GM21390 (cell line): ENCODE results near the gene ZBTB20.

Experiments used
- ATAC-seq: cut with Tn5 transposase; IDR thresholded peaks from one replicate; pipeline ENCODE4 v1.9.1; 2021; ENCODE audit not compliant: unreplicated experiment

The ZBTB20 gene

DNA sequence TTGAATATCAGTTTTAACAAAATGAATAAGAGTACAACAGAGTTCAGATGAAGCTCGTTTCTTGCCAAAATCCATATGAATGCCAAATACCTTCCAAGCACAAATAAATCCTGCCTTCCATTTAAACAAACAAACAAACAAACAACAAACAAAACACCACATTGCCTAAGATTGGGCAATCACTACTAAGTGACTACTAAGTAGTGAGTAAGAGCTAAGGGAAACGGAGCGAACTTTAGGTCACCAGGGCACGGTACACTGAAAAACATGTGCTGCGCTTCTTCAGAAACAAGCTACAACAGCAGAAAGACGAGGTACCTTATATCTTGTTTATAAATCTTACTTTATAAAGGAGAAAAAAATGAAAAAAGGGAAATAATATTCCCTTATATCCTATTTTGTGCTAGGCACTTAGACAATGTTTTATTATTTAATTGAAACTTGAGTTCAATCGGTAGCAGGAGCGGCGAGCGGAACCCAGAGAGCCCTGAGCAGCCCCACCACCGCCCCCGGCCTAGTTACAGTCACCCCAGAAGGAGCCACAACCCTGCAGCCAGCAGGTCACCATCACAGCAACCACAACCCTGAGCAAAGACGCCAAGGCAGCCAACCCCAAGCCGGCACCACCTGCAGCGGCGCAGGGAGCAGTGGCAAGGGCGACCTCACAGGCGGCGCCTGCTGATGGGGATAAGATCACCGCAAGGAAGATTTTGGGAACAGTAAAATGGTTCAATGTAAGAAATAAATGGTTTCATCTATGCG lies 216.9 kb downstream of the ZBTB20 start:
- no peak for ATAC-seq

DNA sequence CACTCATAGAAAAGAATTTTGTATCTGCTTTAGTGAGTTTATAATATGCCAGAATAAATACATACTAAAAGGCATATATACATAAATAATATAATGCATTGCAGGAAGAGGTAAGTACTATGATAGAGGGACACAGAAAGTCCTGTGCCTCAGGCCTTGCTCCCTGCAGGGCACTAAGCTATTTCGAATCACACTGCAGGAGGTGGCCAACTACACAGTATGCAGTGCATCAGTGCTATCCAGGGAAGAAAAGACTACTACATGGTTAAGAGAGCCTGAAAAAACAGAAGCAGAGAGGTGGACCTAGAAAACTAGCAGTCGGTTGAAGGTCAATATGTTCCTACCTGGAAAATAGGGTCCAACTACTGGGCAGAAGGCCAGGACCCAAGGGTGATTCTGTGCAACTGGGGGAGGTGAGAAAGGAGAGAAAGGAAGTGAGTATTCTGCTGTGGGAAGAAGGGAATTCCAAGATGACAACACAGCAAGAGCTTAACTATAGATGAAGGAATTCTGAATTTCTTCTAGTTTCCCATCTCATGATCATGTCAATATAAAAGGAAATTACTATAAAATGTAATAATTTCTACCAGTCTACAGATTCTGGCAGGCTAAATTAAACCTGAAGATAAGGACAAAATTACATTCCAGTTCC lies 218.0 kb downstream of the ZBTB20 start:
- ATAC-seq: no peak

DNA sequence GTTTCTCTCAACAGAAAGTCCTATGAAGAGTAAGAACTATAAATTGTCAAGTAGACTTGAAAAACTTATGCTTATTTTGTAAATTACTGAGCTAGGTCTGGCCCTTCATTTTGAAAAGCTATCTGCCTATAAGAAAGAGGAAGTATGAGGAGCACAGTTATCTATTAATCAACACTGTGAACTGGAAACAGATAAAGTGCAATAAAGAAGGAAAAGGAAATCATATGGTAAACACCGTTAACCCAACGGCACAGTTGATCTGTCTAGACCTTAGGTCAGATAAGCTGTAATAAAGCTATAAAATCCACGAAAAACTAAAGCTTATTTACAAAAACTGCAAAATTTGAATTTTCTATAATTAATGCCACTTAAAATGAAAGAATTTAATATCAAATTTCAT lies 242.5 kb downstream of the ZBTB20 start:
- ATAC-seq: no peak

DNA sequence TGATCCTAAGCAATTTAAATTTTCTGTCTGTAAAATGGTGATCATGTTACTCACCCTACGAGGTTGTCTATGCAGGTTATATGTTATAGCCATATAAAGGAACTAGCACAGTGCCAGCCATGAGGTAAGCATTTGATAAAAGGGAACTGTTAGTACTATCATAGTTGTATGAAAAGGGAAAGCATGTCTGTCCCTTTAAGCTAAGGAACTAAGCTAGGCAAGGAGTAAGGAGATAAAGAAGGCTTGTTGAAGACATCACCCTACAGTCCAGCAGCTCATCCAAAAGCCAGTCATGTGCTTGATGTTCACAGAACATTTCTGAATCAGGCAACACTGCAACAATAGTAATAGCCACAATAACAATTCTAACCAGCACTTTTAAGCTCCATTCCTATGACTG lies 243.9 kb downstream of the ZBTB20 start:
- ATAC-seq: no peak

DNA sequence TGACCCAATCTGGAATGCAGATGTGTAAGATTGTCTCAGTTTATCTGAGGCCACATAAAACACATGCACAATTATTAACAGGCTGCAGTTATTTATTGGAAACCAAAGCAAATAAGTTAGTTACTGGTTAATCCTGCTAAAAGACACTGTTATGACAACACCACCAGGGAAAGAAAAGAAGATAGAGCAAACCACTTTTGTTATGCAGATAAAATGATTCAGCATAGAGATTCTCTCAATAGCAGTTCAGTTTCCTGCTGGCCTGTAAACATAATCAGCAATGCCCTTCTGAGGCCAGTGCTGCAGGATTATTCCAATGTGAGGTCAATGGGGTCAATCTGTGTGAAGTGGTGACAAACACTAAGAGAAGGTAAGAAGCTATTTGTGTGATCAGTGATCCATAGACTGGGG lies 244.4 kb downstream of the ZBTB20 start:
- ATAC-seq: no peak

DNA sequence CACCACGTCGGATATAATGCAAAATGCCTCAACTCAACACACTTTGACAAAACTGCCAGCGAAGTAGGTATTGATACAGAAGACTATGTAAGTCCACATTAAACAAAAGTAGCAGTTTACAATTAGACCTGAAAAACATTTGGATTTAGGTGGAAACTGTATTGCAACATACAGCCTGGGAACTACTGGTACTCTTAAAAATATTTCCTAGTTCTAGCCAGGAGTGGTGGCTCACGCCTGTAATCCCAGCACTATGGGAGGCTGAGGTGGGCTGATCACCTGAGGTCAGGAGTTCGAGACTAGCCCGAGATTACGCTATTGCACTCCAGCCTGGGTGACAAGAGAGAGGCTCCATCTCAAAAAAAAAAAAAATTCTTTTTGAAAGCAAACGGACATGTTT lies 246.2 kb downstream of the ZBTB20 start:
- ATAC-seq: no peak

DNA sequence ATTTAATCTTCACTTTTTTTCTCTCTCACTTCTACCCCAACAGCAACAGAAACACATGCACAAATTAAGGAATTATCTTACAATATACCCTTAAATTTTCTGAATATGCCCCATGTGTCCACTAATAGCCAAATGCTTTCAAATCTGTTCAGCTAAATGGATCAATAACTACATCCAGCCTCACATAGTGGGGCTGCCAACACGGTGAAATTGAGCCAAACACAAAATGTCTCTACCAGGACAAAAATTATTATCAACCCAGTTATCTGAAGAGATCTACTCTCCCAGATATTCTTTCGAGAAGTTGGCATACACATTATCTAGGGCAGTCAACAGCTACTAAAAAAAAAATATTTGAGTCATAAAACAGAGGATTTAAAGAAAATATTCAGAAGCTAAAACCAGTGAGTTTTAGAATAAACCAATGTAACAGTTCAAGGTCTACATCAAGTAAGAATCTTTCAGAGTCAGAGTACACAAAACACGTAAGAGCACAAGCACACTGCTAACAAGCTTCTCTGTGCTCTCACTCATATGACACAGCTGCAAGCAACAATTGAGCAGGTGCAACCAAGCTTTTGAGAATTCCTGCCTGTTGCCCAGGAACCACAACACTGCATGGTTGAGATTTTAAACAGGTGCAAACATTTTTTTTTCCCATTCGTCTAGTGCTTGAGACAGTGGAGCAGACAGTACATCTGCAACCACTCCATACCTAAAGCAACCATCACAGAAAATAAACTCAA lies 247.7 kb downstream of the ZBTB20 start:
- no peak for ATAC-seq

DNA sequence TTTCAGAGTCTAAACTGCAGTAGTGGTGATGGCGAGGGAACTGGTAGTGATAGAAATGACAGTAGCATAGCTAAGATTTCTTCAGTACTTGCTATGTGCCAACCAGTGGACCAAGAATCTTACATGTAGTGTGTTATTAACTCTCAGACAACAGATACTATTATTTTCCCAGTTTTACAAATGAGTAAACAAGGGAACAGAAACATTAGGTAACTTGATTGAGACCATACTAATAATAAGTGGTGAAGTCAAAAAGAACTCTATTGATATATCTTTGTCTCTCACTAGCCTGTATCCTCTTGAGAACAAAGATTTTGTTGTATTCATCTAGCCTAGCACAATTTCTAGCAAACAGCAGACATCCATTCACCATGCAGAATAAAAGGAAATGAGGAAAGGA lies 250.1 kb downstream of the ZBTB20 start:
- ATAC-seq: no peak

DNA sequence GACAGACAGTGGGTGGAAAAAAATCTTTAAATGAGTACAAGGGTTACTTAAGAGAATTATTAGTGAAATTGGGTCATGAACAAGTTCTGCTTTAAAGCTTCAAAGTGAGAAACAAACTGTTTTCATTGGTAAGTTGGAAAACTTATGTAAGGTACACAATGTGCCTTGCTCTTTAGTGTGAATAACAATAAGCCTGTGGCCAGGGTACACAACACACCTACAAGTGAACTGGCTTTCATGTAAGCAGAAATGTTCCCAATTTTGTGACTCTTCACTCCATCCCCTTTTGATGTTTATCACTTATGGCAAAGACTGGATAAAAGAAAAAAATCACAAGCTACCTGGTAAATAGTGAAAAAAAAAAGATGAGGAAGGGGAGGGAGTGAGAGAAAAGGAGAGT lies 253.7 kb downstream of the ZBTB20 start:
- no peak for ATAC-seq

DNA sequence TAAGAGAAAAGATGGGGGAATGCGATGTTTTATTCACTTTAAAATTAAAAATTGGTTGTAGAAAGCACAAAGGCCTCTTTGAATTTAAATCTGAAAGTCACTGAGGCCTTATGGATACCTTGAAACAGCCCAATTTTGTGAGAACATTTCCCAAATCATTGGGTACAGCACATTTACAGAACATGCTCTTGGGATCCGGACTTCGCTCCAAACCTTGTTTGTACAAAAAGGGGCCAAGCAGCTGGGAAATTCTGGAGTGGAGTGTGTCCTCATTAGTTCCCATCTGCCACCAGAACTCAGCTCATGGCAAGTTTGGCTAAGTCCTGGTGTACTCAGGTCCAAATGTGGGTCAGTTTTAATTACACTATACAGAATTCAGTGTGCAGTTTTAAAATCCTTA lies 254.2 kb downstream of the ZBTB20 start:
- ATAC-seq: no peak

DNA sequence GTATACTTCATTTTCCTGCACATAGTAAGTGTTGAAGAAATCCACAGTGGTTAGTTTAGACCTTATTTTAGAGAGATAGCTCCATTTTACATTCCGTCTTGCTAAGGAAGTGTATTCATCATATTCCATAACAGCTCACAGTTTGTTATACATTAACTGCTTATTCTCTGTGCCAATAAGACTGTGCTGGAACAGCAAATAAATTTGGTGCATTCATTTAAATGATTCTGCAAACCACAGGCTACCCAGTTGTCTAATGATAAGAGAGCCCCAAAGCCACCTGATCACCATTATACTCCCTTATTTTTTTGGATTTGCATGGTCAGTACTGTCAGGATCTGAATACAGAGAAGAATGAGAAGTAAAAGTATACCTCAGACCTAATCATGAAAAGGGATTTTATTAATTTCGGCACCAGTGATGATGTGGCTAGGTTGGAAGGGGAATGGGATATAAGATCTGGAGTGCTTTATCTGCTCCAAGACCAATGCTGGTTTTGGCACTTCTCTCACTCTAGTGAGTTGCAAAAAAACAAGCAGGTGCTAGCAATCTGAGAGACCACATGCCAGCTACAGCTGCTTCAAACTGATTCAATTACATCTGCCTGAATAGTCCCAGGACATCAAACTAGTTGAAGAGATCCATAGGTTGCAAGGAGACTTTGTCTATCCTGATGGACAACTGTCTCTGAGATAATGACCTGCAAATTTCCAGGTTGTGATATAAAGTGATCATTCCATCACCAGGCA lies 254.8 kb downstream of the ZBTB20 start:
- ATAC-seq: no peak

DNA sequence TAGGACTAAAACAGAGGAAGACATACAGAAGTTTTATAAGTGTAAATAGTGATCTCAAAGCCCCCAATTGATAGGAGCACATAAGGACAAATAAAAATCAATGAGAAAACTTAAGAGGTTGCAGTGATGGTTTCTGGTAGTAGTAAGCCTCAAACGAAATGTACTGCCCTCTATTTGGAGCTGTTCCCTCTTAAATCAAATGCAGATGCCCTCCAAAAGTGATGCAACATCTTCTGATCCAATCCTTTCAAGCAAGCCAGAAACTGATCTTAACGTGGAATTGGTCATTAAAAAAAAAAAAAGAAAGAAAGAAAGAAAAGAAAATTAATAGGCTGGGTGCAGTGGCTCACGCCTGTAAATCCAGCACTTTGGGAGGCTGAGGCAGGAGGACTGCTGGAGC lies 259.3 kb downstream of the ZBTB20 start:
- no peak for ATAC-seq

DNA sequence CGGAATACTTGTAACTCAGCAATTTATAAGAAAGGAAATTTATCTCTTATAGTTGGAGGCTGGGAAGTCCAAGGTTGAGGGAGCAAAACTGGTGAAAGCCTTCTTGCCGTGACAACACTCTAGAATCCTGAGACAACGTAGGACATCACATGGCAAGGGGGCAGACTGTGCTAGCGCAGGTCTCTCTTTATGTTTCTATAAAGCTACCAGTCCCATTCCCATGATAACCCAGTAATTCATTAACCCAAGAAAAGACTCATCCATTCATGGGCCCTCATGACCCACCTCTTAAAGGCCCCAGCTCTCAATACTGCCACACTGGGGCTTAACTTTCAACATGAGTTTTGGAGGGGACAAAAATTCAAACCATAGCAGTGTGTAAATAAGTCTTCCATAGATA lies 260.2 kb downstream of the ZBTB20 start:
- no peak for ATAC-seq

DNA sequence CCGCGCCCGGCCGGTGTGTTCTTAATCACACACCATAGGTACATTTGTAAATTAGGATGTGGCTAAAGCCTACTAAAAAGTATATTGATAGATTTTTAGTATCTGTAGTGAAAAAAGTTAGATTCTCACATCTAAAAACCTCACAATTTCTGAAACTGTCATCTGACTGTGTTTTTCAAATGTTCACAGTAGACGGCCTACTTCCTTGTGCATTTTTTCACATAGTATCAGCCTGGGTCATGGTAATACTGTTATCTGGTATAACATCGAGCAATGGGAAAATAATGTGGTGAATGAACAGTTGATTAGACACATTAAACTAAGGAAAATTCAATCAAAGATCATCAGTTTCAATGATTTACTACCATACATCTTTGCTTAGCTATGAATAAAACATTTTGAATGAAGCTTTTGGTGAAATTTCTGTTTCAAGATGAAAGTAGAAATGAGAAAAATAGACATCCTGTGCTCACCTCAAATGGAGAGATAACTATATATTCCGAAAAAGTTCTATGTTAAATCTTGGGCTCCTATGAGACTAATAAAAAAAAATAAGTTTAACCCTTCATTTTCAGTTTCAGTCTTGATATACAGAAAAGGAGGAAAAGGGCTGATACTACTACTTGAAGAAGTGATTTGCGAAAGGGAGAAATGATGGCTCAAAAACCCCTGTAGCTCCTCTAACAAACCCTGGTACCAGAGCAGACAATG lies 262.7 kb downstream of the ZBTB20 start:
- no peak for ATAC-seq

DNA sequence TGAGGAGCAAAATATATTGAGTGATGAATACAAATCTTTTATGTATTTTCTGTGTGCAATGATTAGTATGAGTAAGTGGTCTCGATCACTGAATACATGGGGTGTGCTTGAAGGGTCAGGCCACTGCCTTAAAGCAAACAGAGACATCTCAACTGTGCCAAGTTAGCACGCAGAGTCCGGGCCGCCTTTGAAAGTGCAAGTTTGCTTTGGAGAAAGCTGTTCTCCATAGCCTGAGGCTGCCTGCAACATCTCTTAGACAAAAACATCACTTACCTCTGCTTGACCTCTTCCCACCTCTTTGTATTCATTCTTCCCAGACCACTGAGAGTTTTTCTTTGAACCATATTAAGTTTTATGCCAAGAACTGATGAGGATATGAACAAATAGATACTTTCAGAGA lies 267.0 kb downstream of the ZBTB20 start:
- ATAC-seq: no peak

DNA sequence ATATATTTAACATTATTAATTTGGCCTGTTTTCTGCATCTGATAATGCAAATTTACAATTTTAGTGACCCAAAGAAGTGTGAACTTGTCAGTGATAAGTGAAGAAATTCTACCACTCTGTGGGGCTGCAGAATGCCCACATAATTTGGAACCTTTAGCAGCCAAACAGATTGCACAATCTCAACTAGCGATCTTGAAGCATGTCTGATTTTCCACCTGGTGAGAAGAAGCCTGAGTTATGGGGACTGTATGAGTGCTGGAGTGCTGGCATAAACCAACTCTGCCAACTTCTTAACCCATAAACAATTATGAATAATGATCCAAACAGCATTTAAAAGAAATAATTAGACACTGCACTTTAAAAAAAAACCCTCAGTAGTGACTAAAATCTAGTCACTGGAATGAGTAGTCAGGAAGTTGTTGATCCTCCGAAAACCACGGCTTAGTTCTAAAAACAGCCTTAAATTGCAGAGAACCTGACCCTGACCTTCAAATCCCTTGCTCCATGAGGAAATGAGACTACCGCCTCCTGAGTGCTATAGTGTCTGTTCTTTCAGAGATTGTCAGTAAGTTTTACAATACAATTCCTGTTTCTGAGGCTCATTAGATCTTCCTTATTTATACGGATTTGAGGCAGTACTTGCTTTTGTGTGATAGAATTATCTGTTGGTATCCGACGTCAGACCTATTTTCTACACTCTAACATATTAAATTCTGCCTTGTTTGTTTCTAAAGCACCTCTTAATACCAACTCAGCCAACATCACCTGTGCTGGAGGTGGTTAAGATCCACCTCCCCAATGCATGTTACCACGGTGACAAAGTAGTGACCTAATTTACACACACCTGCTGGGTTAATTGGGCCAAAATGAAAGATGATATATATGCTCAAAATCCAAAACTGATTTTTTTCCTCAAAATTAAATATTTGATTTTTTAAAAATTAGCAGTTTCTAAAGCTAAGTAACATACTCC lies 267.7 kb downstream of the ZBTB20 start:
- ATAC-seq: peak; percentile 92

DNA sequence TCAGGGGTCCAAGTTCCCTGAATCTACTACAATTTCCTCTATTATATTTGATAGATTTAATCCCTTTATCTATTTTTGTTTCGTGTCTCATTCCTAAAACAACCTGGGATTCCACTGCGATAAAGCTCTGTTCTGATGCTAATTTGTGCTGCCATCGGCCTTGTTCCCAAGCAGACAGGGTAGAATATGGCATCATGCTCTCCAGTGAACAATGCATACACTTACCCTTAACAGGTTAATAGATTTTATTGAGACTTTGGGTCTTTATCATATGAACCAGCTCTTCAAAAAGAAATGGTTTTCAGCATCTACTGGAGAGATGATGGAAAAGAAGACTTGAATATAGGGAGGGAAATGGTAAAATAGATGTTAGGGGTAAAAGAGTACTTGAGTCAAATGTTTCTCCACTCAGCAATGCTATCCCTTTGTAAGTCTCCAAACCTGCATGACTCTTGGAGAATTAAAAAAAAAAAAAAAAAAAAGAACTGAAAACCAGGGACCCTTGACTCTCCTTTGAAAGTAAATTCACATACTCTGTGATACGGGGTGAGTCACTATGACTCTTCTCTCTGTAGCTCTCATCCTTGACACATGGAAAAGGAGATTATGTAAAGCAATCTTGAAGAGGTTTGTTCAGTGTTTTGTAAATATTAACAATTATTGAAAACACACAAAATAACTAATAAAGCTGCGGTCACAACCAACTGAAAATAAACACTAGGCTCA lies 268.8 kb downstream of the ZBTB20 start:
- ATAC-seq: no peak

DNA sequence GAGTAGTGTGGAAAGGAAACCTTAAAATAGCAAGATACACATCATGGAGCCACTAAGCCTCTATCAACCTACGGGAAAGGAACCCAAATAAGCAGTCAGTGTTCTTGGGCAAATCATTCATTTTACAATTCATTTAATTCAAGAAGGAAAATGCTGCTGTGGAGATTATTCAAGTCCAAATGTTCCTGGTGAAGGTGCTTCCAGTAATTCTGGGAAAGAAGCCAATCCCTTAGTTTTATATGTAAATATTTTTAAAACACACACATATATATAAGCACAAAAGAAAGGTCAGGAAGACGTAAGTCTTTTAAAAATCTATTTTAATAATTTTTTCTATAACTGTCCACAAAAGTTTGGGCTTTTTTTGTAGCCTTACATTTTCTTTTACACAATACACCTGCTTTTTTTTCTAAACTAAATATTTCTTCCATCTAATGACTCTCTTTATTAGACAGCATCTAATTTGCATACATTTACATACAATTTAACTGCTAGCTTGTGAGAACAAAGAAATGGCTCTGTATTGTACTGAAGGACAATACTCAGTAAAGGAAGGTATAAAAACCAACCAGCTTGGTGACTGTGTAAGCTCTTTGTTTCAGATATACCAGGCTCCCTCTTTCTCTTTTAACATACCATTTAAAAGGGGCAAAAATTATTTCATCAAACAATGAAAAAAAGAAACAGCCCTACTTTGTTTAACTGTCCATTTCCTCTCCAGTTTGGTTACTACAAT lies 269.5 kb downstream of the ZBTB20 start:
- ATAC-seq: no peak
